HG03558 (cell line): ENCODE data around the gene ITPR1.
A peak's percentile ranks its signal among the peaks of the same experiment; 100 is the strongest.

Experiments used
- ATAC-seq: cut with Tn5 transposase; IDR thresholded peaks from one replicate; pipeline ENCODE4 v1.9.1; 2021; ENCODE audit warnings: moderate number of reproducible peaks; ENCODE audit not compliant: unreplicated experiment; ENCODE audit errors: extremely low read depth

ITPR1 gene

DNA sequence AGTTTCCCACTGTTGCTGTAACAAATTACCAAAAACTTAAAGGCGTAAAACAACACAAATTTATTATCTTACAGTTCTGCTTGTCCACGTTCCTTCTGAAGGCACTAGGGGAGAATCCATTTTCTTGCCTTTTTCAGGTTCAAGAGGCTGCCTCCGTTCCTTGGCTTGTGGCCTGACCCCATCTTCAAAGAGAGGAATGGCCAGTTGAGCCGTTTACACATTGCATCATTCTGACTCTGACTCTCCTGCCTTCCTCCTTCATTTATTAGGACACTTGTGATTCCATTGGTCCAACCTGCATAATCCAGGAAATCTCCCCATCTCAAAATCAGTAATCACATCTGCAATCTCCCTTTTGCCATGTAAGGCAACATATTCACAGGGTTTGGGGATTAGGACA is 363.4 kb downstream of the ITPR1 start:
- no peak for ATAC-seq

DNA sequence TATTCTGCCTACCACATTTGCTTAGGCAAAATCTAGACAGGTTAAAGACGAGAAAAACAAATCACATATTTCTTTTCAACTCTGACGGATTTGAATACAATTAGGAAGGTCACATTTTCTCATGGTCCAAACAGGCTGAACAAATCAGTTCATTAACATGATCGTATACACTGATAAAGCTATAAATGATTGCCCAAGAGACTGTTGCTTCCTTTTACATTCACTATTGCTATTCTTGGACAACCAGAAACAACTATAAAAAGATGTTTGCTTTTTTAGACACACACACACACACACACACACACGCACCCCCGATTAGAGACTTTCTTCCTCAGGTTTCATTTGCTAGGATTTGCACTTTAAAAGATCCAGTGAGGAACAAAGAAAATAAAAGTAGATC is 363.8 kb downstream of the ITPR1 start:
- ATAC-seq = no peak

DNA sequence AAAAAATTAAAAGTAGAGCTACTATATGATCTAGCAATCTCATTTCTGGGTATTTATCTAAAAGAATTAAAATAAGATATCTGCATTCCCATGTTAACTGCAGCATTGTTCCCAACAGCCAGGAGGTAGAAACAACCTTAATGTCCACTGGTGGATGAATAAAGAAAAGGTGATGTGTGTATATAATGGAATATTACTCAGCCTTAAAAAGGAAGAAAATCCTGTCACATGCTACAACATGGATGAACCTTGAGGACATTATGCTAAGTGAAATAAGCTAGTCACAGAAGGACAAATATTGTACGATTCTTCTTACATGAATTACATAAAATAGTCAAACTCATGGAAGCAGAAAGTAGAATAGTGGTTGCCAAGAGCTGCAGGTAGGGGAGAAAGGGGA is 366.6 kb downstream of the ITPR1 start:
- ATAC-seq = no peak

DNA sequence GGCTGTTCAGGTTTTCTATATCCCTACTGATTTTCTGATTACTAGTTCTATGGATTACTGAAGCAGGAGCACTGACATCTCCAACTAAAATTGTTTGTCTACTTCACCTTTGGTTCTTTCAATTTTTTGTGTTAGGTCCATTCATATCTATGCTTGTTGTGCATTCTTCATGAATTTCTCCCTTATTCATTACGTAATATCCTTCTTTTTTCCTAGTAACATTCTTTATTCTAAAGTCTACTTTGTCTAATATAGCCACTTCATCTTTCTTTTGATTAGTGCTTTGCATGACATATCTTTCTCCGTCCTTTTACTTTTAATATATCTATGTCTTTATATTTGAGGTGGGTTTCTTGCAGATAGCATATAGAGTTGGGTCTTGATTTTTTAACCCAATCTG is 369.8 kb downstream of the ITPR1 start:
- ATAC-seq = no peak

DNA sequence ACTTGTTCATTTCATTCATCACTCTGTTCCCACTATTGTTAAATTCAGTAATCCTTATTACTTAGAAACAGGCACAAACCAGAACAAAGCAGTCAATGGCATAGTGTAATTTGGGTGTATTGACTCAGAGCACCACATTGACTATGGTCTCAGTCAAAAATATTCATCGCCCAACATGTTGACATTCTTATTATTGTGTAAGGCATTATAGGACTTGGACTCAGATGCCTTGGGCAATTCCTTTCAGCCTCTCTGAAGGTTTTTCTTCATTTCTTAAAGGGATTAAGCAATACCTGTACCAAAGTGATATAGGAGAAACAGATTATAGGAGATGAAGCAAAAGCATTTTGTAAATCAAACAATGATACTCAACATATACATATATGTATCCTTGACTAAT is 371.4 kb downstream of the ITPR1 start:
- no peak for ATAC-seq

DNA sequence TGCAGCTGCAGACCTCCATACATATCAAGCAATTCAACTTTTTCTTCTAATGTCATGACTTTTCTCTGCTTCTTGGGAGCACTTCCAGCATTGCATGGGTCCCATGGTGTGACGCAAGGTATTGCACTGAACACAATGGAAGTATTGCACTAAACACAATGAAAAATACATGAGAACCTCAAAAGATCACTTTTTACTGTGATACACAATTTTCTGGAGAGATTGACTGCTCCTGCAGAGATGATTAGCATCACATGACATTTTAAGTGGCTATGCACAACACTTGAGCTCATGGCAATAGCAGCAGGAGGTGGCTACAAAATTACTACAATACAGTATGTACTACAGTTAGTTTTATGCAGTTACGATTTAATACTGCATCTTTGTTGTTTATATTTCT is 372.6 kb downstream of the ITPR1 start:
- no peak for ATAC-seq

DNA sequence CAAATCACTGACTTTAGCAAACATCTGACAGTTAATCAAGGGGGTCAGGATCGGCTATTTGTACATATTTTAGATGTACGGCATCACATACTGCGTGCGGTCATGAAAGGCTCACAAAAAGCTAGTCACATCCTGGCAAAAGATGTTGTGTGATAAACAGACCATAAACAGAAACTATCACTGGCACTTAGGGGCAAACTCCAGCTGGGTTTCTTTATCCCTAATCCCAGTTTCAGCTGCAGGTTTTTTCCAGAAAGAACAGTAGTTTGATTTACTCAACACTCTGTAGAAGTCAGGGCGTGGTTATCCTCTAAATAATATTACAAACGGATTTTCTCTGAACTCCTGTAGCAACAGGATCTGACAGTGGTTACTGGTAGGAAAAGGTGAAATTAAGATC is 373.7 kb downstream of the ITPR1 start:
- no peak for ATAC-seq

DNA sequence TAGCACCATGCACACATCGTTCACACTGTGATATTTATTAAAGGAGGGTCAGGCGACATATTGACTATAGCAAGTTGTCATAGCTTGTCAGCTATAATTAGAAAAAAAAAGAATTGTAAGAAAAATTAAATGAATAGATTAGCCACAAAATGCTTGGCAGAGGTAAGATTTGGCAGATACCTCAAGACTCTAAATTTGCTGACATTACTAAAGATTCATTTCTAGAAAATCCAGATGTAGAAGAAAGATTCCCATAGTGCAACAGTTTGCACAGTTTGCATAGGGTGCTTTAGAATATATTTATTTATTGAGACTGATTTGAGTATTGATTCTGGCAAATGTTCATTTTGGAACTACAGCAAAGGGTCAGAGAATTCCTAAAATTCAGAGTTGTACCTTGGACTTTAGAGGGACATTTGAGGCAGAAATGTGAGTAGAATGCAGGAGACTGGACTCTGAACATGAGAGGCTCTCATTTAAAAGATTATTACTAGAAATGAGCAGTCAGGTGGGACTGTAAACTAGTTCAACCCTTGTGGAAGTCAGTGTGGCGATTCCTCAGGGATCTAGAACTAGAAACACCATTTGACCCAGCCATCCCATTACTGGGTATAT is 384.1 kb downstream of the ITPR1 start:
- ATAC-seq = no peak

DNA sequence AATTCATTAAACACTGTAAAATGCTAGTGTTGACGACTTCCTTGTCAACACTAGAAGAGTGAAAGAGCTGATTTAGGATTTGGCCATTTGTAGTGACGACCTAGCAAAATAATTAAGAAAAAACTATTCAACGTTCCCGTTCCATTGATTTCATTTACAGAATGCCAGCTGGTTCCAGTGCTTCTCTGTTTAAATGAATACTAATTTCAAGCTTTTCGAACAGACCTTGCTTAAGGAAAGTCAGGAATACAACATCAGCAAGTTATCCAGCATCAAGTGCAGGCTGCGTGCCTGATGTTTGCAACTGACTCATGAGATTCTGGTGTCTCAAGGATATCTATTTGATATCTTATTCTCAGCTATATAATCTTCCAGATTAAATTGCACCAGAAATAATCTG is 387.7 kb downstream of the ITPR1 start:
- ATAC-seq = no peak

DNA sequence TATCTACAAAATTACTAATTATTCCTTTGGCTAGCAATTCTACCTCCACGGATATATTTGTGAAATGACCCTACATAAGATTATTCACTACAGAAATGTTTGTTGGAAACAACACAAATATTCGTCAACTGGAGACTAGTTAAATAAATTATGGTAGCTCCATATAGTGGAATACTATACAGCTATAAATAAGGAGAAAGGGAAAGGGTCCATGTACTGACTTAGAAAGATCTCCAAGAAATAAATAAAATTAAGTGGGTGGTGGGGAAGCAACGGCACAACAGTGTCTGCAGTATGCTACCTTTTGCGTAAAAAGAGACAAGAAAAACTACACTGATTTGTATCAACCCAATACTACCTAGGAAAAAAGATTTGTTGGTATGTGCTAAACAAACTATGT is 389.4 kb downstream of the ITPR1 start:
- no peak for ATAC-seq

DNA sequence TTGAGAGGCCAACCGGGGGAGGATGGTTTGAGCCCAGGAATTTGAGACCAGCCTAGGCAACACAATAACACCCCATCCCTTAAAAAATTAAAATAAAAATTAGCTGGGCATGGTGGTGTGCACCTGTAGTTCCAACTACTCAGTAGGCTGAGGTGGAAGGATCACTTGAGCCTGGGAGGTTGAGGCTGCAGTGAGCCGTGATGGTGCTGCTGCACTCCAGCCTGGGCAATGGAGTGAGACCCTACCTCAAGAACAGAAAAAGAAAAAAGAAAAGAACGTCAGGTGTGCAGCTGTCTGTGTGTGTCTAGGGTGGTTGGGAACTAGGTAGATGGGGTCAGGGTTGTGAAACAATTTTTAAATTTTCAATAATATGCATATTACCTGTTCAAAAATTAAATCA is 389.9 kb downstream of the ITPR1 start:
- ATAC-seq = no peak

DNA sequence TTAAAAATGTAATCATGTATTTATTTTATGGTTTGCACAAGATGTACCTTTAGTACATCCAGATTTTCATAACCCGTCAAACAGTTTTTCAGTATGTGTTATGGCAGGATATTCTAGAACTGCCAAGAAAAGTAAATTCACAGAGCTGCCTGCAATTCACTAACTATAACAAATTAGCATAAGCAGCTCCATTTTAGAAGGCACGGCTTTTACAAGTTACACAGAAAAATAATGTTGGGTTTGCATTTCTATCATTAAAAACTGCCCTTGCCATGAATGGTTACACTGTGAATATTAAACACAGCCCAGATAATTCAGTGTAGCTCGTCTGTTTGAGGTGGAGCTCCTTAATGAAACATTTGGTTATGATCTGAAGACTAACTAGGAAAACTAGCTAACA is 391.7 kb downstream of the ITPR1 start:
- ATAC-seq = no peak

DNA sequence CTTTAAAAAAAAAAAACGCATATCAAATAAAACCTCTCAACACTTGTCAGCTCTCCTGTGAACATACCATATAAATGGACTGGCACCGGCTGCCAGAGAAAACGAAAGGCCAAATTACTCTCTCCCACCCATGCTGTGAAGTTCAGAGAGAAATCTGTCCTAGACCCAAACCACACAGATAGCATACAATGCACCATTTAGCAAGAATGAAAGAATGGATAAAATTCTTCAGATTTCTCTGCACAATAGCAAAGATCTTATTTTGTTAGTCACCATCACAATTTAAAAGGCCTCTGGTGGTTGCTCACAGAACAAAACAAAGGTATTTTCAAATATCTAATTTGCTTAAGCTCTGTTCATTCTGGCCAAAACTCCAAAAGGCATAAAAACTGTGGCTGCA is 392.2 kb downstream of the ITPR1 start:
- ATAC-seq = no peak

DNA sequence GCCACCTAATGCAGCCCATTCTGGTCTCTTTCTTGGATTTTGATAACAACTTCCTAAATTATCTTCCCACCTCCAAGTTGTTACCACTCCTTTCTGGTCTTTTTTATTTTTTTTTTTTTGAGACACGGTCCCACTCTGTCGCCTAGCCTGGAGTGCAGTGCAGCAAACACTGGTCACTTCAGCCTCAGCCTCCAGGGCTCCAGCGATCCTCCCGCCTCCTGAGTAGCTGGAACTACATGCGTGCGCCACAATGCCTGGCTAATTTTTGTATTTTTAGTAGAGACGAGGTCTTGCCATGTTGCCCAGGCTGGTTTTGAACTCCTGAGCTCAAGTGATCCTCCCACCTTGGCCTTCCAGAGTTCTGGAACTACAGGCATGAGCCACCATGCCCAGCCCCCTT is 393.3 kb downstream of the ITPR1 start:
- ATAC-seq = no peak

DNA sequence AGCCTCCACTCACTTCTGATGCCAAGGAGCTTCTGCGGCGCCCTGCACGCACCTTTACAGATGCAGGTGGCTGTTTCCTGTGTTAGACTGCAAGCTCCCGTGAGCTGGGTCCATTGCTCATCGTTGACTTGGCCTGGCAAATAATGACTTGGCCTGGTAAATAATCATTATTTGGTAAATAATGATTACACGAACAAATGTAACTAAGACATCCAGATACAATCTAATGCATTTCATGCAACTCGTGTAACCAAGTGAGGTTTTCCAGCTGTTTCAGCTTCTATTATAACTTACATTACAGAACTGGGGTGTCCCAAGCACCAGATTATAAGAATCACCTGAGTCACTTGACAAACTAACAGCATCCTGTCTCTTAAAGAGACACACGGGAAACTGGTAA is 394.0 kb downstream of the ITPR1 start:
- ATAC-seq = no peak

DNA sequence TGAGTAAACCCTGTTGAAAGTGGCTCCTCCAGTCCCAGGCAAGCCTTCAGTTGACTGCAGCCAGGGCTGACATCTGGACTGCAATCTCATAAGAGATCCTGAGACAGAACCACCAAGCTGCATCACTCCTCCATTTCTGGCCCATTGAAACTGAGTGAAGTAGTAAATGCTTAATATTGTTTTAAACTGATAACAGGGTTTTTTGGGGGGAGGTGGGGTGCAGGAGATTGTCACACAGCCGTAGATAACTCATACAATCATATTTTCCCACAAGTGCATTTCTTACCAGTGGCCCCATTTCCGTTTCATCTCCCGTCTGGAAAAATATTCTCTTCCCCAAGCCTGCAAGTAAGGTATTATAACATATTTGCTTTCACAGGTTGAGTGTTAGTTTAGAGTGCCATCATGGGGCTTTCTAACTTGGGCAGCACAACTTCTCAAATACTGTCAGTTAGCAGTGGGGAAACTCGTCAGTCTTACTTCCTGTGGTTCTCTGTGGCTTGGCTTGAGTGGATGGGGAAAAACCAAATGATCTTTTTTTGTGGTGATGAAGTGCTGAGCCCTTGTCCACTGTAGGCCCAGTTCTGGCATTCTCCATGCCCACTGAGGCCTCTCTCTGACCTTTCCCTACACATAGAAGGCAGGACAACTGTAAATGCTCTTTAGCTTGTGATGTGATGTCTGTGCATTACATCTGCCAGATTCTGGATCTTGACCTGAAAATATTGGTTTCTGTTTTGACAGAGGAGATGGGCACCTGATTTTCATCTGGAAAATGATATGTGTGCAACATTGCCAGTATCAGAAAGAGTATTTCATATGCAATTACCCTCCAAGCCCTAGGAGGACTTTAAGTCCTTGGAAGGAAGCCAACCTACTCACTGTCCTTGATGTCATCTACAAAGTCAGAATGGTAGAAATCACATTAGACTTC is 396.0 kb downstream of the ITPR1 start:
- peak; percentile 82 for ATAC-seq

DNA sequence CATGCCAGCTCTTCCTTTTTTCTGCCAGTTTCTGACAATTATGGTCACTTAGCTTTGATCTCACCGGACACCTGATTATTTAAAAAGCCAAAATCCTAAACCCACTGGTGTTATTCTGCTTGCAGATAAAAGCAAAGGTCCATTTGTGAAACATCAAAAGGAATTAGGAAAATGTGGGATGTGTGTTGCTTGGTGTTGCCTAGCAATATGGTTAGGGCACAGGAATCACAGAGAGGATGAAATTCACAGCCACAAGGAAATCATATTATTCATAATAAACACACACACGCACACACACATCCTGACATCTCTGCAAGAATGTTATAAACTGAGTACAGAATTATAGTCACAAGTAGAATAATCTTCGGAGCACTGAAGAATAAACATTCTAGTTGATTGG is 396.7 kb downstream of the ITPR1 start:
- ATAC-seq = no peak

DNA sequence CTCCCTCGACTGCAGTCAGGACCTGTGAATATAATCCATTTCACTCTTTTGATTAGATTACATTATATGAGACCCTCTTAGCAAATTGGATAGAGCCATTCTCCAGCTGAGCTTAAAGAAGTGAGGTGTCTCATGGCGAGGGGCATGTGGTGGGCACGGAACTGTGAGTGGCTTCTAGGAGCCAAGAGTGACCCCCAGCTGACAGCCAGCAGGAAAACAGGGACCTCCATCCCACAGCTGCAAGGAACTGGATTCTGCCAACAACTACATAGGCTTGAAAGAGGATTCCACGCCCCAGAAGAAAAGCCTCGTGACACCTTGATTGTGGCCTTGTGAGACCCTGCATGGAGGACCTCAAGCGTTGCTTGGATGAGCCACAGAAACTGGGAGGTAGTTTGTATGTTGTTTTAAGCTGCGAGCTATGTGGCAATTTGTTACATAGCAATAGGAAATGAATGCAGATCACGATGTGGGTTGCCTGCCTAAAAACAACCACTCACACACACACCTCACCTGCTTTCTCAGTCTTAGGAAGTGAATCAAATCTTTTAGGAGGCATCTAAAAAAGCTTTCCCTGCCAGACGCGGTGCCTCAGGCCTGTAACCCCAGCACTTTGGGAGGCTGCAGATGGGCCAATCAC is 401.9 kb downstream of the ITPR1 start:
- ATAC-seq = no peak

DNA sequence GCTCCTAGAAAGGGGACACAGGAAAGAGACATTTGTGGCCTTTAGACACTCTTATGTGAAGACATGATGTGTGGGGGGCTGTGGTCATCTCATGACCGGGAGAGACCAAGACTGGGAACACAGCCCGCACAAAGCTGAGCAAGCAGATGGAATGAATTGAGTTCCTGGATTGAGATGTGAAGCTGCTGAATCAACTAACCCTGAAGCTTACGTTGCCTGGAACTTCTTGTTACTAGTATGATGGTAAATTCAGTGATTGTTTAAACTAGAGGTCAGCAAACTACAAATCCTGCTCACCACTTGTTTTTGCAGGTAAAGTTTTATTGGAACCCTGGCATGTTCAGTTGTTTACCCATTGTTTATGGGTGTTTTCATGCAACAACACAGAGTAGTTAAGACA is 402.7 kb downstream of the ITPR1 start:
- ATAC-seq = no peak
